Measurements from ENCODE around the gene TNFAIP2. TPM values are rescaled to one million over a fixed set of nuclear protein-coding genes. Genes with fewer than 3 reads are reported as not detected.

Gene TNFAIP2
- polyA plus RNA-seq, 1 donor: 21.0 TPM

- no peak overlapping the region for H3K4me3 ChIP-seq (ENCODE audit: low read length)
- WGBS (ENCODE audit: insufficient coverage, low lambda C conversion rate): no CpG with 5 or more reads among the region's 5 CpGs
- no peaks in the 10 kb centered on the region for H3K4me1 ChIP-seq (ENCODE audit: control insufficient read depth, insufficient read depth, low read length)
- no peaks in the 10 kb centered on the region for H3K27me3 ChIP-seq (ENCODE audit: control insufficient read depth, insufficient read depth, low read length)
- H3K27ac ChIP-seq (ENCODE audit: low read length): no peak overlapping the region
- H3K36me3 ChIP-seq (ENCODE audit: control insufficient read depth, insufficient read depth, low read length): no peaks in the 10 kb centered on the region
- DNase-seq: no peak
- H3K9me3 ChIP-seq (ENCODE audit: control insufficient read depth, low read depth, low read length): peaks cover 11% of the 10 kb centered on the region
Observed at GRCh38 chr14:103179094-103179493, 55.8 kb downstream of the TNFAIP2 start.

- Histone ChIP-seq H3K4me3 (ENCODE audit: low read length) (no peak overlapping the region), H3K27me3 (ENCODE audit: control insufficient read depth, insufficient read depth, low read length) (no peaks in the 10 kb centered on the region), H3K4me1 (ENCODE audit: control insufficient read depth, insufficient read depth, low read length) (no peaks in the 10 kb centered on the region), H3K27ac (ENCODE audit: low read length) (no peak overlapping the region), H3K9me3 (ENCODE audit: control insufficient read depth, low read depth, low read length) (peaks cover 5% of the 10 kb centered on the region), H3K36me3 (ENCODE audit: control insufficient read depth, insufficient read depth, low read length) (no peaks in the 10 kb centered on the region)
- 60% methylated on average over 1 of the region's 5 CpGs for WGBS (ENCODE audit: insufficient coverage, low lambda C conversion rate)
- DNase-seq: no peak
Observed at GRCh38 chr14:103180331-103180730, 57.1 kb downstream of the TNFAIP2 start.

DNA sequence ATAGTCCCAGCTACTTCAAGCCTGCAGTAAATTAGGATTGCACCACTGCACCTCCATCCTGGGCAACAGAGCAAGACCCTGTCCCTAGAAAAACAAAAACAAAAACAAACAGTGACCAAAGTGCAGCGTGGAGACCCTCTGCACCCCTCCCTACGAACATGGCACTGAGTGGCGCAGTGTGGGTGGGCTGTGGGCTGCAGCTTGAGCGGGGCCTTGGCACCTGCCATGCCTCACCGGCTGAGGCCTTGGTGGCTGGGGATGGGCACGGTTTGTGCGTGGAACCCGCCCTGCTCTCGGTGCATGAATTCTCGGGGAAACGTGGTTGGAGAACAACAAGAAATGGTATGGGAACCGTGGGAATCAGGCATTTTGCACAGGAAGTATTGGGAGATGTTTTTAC lies 60.8 kb downstream of the TNFAIP2 start:
- Histone ChIP-seq H3K4me1 (ENCODE audit: control insufficient read depth, insufficient read depth, low read length) (peaks cover 26% of the 10 kb centered on the region), H3K36me3 (ENCODE audit: control insufficient read depth, insufficient read depth, low read length) (no peaks in the 10 kb centered on the region), H3K27ac (ENCODE audit: low read length) (no peak overlapping the region), H3K27me3 (ENCODE audit: control insufficient read depth, insufficient read depth, low read length) (peaks cover 5% of the 10 kb centered on the region), H3K4me3 (ENCODE audit: low read length) (no peak overlapping the region), H3K9me3 (ENCODE audit: control insufficient read depth, low read depth, low read length) (peaks cover 3% of the 10 kb centered on the region)
- no peak for DNase-seq
- WGBS (ENCODE audit: insufficient coverage, low lambda C conversion rate): no CpG with 5 or more reads among the region's 12 CpGs

GRCh38 chr14:103185051-103186029 lies 62.1 kb downstream of the TNFAIP2 start:
- 58% methylated on average over 5 of the region's 13 CpGs for WGBS (ENCODE audit: insufficient coverage, low lambda C conversion rate)
- DNase-seq: peak in 1 of 2 donors; percentile 55
- H3K27ac ChIP-seq (ENCODE audit: low read length): peak overlapping the region; percentile 83

DNA sequence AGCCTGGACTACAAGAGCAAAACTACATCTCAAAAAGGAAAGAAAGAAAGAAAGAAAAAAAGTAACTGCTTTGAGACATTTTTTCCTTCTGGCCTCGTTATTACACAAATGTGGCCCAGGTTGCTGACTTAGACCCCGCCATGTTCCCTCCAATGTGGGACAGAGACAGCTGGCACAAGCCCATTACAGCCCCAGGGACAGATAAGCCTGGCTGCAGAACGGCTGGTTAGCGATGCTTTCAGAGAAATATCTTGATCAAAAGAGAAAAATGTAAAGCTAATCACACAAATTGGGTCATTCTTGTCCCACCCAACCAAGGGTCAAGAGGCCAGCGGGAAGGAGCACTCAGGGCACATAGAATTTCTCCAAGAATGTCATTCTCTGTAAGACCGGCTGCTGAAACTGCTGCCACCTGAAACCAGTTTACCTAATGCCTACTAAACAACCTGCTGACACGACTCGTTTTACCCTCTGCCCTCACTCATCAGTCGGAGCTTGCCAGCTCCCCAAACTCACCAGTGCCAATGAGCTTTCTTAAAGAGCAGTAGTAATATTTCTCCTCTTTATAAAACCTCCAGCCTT lies 63.1 kb downstream of the TNFAIP2 start:
- Histone ChIP-seq H3K27ac (ENCODE audit: low read length) (peak overlapping the region; percentile 83), H3K9me3 (ENCODE audit: control insufficient read depth, low read depth, low read length) (peaks cover 12% of the 10 kb centered on the region), H3K36me3 (ENCODE audit: control insufficient read depth, insufficient read depth, low read length) (no peaks in the 10 kb centered on the region), H3K4me3 (ENCODE audit: low read length) (peak overlapping the region; percentile 27), H3K4me1 (ENCODE audit: control insufficient read depth, insufficient read depth, low read length) (peaks cover 34% of the 10 kb centered on the region), H3K27me3 (ENCODE audit: control insufficient read depth, insufficient read depth, low read length) (peaks cover 5% of the 10 kb centered on the region)
- no CpG with 5 or more reads among the region's 9 CpGs for WGBS (ENCODE audit: insufficient coverage, low lambda C conversion rate)
- peak; percentile 40 to 73 for DNase-seq

More at GRCh38 chr14:103185051-103186029, 62.1 kb downstream of the TNFAIP2 start:
- H3K4me1 ChIP-seq (ENCODE audit: control insufficient read depth, insufficient read depth, low read length): peaks cover 26% of the 10 kb centered on the region
- H3K9me3 ChIP-seq (ENCODE audit: control insufficient read depth, low read depth, low read length): peaks cover 12% of the 10 kb centered on the region
- peaks cover 5% of the 10 kb centered on the region for H3K27me3 ChIP-seq (ENCODE audit: control insufficient read depth, insufficient read depth, low read length)
- no peak overlapping the region for H3K4me3 ChIP-seq (ENCODE audit: low read length)
- no peaks in the 10 kb centered on the region for H3K36me3 ChIP-seq (ENCODE audit: control insufficient read depth, insufficient read depth, low read length)

Other genes starting within 250 kb of the TNFAIP2 start
- 327 TPM for gene AMN, start 200.8 kb upstream of the TNFAIP2 start, polyA plus RNA-seq
- 72.5 TPM for gene CDC42BPB, start 65.9 kb upstream of the TNFAIP2 start, polyA plus RNA-seq
- gene LBHD2, start 39.3 kb upstream of the TNFAIP2 start, polyA plus RNA-seq: not detected
- gene EXOC3L4, start 28.7 kb upstream of the TNFAIP2 start, polyA plus RNA-seq: 33.7 TPM
- gene EIF5, start 210.8 kb downstream of the TNFAIP2 start, polyA plus RNA-seq: 197 TPM

All from large intestine (tissue), 3 donors.